Measurements from ENCODE around the gene ASB1.

The ASB1 gene

DNA sequence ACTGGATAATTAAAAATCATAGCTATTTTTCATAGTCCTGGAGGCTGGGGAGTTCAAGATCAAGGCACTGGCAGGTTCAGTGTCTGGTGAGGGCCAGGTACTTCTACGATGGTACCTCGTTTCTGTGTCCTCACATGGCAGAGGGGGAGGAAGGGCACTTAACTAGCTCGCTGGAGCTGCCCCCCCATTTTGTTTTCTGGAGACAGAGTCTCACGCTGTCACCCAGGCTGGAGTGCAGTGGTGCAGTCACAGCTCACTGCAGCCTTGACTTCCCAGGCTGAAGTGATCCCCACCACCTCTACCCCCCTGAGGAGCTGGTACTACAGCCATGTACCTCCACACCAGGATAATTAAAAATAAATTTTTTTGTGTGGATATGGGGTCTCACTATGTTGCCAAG, 40.3 kb downstream of the ASB1 start:
- DNase-seq (ENCODE audit: low read depth in 2 of 2): no peak

- no peak for DNase-seq (ENCODE audit: low read depth in 2 of 2)
Observed at GRCh38 chr2:238467792-238468191, 41.1 kb downstream of the ASB1 start.

GRCh38 chr2:238469155-238469554, 42.4 kb downstream of the ASB1 start:
- no peak for DNase-seq (ENCODE audit: low read depth in 2 of 2)

DNA sequence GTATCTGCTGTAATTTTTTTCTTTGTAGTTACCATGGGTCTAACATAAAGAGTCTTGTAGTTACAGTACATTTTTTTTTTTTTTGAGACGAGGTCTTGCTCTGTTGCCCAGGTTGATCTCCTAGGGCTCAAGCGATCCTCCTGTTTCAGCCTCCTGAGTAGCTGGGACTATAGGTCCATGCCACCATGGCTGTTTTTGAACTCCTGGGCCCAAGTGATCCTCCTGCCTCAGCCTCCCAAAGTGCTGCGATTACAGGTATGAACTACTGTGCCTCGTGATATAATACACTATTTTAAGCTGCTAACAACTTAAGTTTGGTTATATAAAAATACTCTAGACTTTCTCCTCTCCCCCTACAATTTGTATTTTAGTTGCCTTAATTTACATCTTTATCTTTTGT, 46.3 kb downstream of the ASB1 start:
- DNase-seq (ENCODE audit: low read depth in 2 of 2): no peak

DNA sequence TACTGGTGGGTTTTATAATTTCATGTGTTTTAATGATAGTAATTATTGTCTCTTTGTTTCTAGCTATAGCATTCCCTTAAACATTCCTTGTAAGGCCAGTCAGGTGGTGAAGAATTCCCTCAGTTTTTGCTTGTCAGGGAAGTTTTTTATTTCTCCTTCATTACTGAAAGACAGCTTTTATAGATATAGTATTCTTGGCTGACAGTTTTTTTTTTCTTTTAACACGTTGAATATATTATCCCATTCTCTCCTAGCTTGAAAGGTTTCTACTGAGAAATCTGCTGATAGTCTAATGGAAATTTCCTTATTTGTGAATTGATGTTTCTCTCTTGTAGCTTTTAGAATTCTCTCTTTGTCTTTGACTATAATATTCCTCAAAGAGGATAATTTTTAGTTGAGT, 46.8 kb downstream of the ASB1 start:
- no peak for DNase-seq (ENCODE audit: low read depth in 2 of 2)

DNA sequence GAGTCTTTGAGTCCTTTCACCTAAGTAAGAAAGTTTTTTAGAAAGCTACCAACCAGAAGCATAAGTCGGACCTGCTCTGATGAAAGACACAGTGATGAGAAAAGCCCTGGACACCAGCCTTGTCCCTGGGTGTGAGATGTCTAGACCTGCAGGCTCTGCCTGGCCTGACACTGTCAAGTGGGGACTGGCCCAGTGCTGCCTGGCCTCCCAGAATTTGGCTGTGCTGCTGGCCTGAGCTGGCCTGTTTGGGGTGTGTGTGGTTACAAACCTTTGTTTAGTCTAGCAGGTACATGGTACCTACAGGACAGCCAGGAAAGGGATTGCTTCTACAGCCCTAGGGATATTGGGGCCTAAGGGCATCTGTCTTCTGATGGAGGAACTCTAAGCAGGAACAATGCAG, 48.3 kb downstream of the ASB1 start:
- DNase-seq (ENCODE audit: low read depth in 2 of 2): no peak

DNA sequence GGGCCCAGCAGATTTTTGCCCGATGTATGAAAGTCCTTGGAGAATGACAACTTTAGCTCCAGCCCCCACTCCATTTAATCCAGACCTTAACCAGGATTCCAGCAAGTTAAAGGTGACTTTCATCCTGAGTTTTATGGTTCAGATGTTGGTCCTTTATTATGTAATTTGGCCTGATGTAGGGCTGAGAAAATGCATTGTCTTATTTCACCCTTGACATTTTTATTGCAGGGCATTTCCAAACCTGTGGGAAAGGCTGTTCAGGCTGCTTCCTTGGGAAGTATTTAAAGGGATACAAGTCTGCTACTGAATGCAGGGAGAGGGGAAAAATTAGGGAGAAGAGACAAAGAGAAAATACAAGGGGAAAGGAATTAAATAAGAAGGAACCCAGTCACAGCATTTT, 48.8 kb downstream of the ASB1 start:
- DNase-seq (ENCODE audit: low read depth in 2 of 2): no peak

- no peak for DNase-seq (ENCODE audit: low read depth in 2 of 2)
Observed at GRCh38 chr2:238476258-238476657, 49.5 kb downstream of the ASB1 start.

DNA sequence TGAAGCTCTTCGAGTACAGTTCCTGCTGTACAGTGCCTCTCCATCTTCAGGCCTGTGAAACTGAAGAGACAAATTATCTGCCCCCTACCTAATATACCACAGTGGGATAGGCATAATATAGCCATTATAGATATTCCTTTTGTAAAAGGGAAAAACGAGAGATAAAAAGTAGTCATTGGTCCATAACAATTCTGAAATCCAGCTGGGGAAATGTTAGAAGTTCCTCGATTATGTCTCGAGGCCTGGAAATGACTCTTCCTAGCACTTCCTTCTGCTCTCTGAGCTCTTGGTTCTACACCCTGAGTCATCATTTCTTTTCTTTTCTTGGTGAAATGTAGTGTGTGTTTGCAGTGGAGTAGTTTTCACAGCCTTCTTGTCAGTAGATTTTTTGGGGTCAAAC, 51.5 kb downstream of the ASB1 start:
- no peak for DNase-seq (ENCODE audit: low read depth in 2 of 2)

- no peak for DNase-seq (ENCODE audit: low read depth in 2 of 2)
Observed at GRCh38 chr2:238479847-238480246, 53.1 kb downstream of the ASB1 start.

- no peak for DNase-seq (ENCODE audit: low read depth in 2 of 2)
Observed at GRCh38 chr2:238483021-238483420, 56.3 kb downstream of the ASB1 start.

DNA sequence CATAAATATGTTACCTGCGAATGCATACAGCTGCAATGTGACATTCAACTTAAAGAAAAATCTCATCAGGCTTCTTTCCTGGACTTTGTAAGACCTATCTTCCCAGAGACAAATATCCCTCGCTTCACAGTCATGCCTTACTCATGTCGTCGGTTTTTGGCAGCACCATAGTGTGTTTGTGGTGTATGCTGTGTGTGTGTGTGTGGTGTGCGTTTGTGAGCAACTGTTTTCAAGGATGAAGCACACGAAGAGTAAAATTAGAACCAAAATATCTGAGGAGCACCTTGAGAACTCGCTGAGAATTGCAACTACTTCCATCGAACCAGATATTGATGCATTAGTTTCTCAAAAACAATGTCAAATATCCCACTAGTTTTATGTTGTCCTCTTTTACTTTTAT, 56.9 kb downstream of the ASB1 start:
- DNase-seq (ENCODE audit: low read depth in 2 of 2): no peak

GRCh38 chr2:238484522-238485452, 58.1 kb downstream of the ASB1 start:
- DNase-seq (ENCODE audit: low read depth in 2 of 2): no peak

DNA sequence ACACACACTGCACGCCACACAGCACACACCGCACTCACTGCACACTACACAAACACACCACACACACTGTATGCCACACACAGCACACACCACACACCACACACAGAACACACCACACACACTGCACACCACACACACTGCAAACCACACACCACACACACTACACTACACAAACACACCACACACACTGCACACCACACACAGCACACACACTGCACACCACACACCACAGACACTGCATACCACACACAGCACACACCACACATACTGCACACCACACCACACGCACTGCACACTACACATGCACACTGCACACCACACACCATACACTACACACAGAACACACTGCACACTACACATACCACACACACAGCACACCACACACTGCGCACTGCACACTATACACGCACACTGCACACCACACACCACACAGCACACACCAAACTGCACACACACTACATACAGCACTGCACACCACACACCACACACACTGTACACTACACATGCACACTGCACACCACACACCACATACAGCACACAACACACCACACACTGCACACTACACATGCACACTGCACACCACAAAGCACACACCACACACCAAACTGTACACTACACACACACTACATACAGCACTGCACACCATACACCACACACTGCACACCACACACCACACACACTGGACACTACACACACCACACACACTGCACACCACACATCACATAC, 59.6 kb downstream of the ASB1 start:
- DNase-seq (ENCODE audit: low read depth in 2 of 2): no peak

GRCh38 chr2:238487134-238487533, 60.4 kb downstream of the ASB1 start:
- no peak for DNase-seq (ENCODE audit: low read depth in 2 of 2)

DNA sequence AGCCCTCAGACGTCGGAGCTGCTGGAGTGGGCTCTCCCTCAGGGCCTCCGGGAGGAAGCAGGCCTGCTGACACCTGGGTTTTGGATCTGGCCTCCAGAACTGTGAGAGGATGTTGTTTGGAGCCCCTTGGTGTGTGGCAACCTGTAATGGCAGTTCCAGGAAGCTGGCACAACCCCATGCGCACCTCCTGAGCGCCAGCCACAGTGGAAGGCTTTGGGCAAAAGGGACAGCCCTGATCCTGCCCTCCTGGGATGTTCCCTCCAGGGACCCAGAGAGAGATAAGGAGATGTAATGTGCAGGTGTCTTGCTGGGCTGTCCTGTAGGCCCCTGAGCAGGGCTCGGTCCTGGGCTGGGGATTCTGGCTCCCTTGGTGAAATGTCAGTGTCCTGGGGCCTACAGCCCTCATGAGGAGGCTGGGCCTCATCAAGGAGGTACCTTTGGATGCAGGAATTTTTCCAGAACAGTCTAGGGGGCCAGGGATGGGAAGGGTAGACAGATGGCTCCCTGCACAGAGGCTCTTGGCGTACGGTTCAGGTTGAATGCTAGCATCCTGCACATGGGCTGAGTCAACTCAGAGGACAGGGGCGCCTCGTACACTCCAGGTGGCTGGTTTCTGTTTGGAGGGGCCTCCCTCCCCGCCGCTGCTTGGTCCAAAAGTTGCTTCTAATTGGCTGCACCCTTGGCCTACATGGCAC, 61.1 kb downstream of the ASB1 start:
- no peak for DNase-seq (ENCODE audit: low read depth in 2 of 2)

GRCh38 chr2:238488347-238488826, 61.7 kb downstream of the ASB1 start:
- no peak for DNase-seq (ENCODE audit: low read depth in 2 of 2)

- no peak for DNase-seq (ENCODE audit: low read depth in 2 of 2)
Observed at GRCh38 chr2:238489431-238489830, 62.7 kb downstream of the ASB1 start.

DNA sequence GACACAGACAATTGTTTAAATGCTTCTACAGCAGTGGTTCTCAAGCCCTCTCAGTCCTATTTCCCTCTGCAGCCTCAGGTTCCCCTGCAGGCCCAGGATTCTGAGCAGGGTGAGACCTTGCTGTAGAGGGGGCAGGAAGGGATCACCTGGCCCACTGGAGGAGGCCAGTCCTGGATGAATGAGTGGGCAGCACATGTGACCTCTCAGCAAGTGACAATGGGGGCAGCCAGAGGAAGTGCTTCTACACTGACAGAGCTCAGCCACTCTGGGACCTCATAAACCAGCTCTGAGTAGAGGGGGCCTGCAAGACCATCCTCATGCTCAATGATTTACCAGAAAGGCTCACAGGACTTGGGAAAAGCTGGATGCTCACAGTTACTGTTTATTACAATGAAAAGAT, 63.2 kb downstream of the ASB1 start:
- no peak for DNase-seq (ENCODE audit: low read depth in 2 of 2)

DNA sequence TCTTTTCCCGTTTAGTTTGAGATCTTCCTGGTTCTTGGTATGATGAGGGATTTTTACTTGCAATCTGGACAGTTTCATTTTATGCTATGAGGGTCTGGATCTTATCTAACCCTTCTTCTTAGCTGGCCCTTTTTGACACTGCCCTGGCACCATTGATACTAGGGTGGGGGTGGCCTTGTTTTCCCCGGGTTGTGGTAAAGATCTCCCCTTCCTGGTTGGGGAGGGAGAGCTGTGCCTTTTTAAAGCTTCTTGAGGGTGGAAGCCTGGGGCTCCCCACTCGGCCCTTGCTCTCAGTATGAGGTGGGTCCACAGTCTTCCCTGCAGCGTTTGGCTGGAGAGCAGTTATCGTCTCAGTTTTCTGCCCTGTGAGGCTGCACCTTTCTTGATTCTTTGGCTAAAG, 66.1 kb downstream of the ASB1 start:
- no peak for DNase-seq (ENCODE audit: low read depth in 2 of 2)

DNA sequence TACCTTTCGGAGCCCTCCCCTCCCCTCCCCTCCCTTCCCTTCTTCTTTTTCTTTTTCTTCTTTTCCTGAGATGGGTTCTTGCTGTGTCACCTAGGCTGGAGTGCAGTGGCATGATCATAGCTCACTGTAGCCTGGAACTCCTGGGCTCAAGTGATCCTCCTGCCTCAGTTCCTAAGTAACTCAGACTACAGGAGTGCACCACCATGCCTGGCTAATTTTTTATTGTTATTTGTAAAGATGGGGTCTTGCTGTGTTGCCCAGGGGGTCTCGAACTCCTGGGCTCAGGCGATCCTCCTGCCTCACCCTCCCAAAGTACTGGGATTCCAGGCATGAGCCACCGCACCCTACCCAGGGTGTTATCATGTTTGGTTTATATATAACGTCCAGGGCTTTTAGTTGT, 66.7 kb downstream of the ASB1 start:
- DNase-seq (ENCODE audit: low read depth in 2 of 2): no peak

GRCh38 chr2:238493880-238494572, 67.3 kb downstream of the ASB1 start:
- peak; percentile 14 to 29 for DNase-seq (ENCODE audit: low read depth in 2 of 2)

Measured in stimulated activated CD8-positive, alpha-beta memory T cell treated with anti-CD3 and anti-CD28 coated beads, Interleukin-15, amount 100 ng/mL, for 48 hours (primary cell).